ENCODE data around the gene PPL.

- TF ChIP-seq CTCF (IDR thresholded peaks at IDR 0.05) (no peak), POLR2A (IDR thresholded peaks at IDR 0.05) (no peak), POLR2AphosphoS5 (IDR thresholded peaks at IDR 0.05) (peak; percentile 6 to 94 (median 93))
These were observed 7.7 kb upstream of the PPL start for GRCh38 chr16:4944333-4945281.

Measured in suprapubic skin (tissue), 4 donors.